GM19438 (cell line): ENCODE measurements around the gene SNX15.

Experiments used
- ATAC-seq: cut with Tn5 transposase; IDR thresholded peaks from one replicate; pipeline ENCODE4 v1.9.1; 2021; ENCODE audit warnings: low read depth; ENCODE audit not compliant: unreplicated experiment

SNX15 gene

GRCh38 chr11:65053827-65054508 is 26.7 kb downstream of the SNX15 start:
- ATAC-seq, result no peak

DNA sequence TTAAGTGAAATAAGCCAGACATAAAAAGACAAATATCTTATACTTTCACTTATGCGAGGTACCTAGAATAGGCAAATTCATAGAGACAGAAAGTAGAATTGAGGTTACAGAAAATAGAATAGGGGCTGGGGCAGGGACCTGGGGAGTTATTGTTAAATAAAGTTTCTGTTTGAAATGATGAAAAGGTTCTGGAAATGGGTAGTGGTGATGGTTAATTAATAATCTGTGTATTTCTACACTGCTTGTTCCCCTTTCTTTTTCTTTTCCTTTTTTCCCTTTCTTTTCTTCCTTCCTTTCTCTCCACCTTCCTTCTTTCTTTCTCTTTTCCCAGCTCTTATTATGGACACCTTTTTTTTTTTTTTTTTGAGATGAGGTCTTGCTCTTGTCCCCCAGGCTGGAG is 28.3 kb downstream of the SNX15 start:
- no peak for ATAC-seq

- ATAC-seq, result no peak
These were observed 29.8 kb downstream of the SNX15 start for GRCh38 chr11:65056999-65057398.

GRCh38 chr11:65057526-65057925 is 30.3 kb downstream of the SNX15 start:
- no peak for ATAC-seq

- ATAC-seq, result no peak
These were observed 30.8 kb downstream of the SNX15 start for GRCh38 chr11:65058012-65058411.

DNA sequence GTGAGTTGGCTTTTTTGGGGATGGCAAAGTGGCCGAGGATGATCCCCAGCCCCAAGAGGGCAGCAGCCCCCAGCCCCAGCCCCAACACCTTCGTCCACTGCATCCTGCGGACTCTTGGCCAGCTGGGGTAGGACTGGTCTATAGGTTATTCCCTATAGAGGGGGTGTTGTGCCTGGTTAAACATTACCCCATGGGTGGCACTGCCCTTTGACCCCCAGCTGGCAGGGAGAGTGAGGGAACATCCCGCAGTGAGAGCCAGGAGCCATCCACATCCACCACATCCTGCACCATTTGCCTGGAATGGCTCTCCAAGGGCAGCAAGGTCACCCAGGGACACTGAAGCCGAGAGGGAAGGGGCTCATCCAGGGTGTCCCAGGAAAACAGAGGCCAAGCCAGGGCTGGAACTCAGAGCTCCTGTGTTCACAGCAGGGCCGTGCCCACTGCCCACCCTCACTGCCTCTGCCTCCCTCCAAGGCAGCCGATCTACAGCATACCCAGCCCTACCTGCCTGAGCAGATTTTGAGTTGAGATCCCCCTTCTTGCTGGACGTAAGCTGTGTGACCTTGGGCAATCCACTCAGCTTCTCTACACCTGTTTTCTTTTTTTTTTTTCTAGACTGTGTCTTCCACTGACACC is 31.3 kb downstream of the SNX15 start, which contains the start of gene NAALADL1:
Gene NAALADL1 (minus strand): TSS at position 135 of the 636 bp plus-strand sequence. CDS start 32 bp downstream, at position 103.
- no peak for ATAC-seq

- ATAC-seq, result no peak
These were observed 32.3 kb downstream of the SNX15 start for GRCh38 chr11:65059523-65059922.

GRCh38 chr11:65059959-65060824 is 33.0 kb downstream of the SNX15 start:
- ATAC-seq, result no peak

GRCh38 chr11:65060913-65061408 is 33.7 kb downstream of the SNX15 start:
- ATAC-seq, result no peak

DNA sequence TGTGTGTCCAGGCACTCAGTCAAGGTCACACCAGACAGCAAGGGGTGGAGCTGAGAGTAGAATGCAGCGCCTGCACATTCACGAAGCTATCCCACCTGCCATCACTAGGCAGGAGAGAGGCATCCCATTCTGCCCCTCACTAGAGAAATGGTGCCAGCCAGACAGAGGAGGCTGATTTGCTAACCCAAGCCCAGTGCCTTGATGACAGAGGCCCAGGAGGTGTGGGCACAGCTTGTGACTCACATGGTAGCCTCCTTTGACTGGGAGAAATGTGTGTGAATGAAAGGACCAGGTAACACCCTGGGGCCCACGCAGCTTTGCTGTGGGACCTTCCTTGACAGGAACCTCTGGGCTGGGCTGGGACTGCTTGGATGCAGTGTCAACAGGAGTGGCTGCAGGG is 36.3 kb downstream of the SNX15 start:
- ATAC-seq, result no peak

GRCh38 chr11:65064847-65065240 is 37.6 kb downstream of the SNX15 start:
- no peak for ATAC-seq

- no peak for ATAC-seq
These were observed 38.6 kb downstream of the SNX15 start for GRCh38 chr11:65065851-65066250.

DNA sequence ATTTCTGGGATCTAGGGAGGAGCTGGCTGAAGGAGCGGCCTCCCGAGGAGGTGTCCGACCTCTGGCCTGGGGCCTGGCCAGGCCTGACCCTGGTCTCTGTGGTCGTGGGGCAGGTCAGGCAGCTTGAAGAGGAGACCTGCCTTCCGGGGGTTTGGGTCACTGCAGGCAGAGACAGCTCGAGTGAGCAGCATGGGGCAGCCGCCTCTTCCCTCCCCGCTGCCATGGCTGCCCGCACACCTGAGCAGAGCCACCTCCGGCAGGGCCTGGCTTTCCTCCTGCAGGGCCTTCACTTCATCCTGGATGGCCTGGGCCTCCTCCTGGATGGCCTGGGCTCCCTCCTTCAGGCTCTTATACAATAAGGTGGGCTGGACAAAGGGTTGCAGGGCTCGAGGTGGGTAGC is 39.1 kb downstream of the SNX15 start:
- no peak for ATAC-seq

DNA sequence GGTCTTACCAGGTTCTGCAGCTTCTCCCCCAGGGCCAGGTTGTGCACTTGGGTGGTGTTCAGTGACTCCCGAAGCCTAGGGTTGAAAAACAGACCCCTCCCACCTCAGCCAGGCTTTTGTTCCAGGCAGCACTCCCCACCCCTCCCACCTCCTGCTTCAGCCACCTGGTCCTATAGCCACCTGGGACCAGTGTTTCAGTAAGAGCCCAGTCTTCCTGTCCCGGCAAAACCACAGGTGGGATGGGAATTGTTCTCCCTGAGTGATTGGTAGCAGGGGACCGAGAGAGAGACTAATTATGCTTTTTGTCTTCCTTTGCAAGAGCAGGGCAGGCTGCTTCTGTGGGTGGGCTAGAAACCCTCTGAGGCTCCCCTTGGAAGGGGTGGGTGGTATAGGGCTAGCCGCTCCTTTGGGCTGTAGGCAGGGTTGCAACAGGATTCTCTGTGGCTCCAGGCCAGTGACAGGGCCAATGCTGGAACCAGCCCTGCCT is 39.6 kb downstream of the SNX15 start:
- no peak for ATAC-seq

GRCh38 chr11:65067446-65067845 is 40.2 kb downstream of the SNX15 start:
- no peak for ATAC-seq

GRCh38 chr11:65069217-65069616 is 42.0 kb downstream of the SNX15 start:
- ATAC-seq, result no peak

DNA sequence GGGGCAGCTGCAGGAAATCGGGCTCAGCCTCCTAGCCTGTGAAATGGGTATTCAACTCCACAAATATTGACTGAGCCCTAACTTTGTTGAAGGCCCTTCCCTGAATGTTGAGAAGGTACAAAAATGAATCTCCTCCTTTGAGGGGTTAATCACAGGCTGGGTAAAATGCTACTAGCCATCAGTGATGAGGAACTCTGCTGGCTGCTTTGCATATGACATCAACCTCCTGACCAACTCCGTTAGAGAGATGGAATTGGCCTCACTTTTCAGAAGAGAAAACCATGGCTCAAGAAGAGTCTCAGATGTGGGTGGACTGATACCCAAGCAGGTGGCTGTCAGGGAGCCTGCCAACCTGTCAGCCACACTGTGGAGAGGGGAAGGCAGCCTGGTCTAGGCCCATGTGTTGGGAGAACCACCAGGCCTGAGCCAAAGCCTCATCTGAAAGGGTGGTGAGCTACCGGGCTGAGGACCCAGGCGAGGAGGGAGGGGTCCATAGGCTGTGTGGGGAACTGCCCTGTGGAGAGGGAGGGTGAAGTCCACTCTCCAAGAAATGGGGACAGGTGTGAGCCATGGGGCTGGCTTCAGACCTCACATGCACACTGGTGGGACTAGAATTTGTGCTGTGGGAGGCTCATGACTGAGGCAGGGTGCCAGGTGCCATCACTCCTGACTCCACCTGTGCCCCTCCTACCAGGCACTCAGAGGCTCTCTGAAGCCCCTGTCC is 44.8 kb downstream of the SNX15 start:
- ATAC-seq, result no peak

GRCh38 chr11:65072631-65072966 is 45.4 kb downstream of the SNX15 start:
- no peak for ATAC-seq

- ATAC-seq, result no peak
These were observed 50.2 kb downstream of the SNX15 start for GRCh38 chr11:65077451-65077850.

- no peak for ATAC-seq
These were observed 50.9 kb downstream of the SNX15 start for GRCh38 chr11:65078151-65078550.
